Measurements from ENCODE around the gene POLR2F. TPM values are rescaled to one million over a fixed set of nuclear protein-coding genes. Genes with fewer than 3 reads are reported as not detected.
"Not testable (repeated sequence)": the region's sequence is repeated elsewhere in the genome, so short reads cannot be mapped to it uniquely, and the experiment has no call there.

The POLR2F gene
- total RNA-seq, 2 donors from 2014 or later, result 52.5 to 110 TPM

DNA sequence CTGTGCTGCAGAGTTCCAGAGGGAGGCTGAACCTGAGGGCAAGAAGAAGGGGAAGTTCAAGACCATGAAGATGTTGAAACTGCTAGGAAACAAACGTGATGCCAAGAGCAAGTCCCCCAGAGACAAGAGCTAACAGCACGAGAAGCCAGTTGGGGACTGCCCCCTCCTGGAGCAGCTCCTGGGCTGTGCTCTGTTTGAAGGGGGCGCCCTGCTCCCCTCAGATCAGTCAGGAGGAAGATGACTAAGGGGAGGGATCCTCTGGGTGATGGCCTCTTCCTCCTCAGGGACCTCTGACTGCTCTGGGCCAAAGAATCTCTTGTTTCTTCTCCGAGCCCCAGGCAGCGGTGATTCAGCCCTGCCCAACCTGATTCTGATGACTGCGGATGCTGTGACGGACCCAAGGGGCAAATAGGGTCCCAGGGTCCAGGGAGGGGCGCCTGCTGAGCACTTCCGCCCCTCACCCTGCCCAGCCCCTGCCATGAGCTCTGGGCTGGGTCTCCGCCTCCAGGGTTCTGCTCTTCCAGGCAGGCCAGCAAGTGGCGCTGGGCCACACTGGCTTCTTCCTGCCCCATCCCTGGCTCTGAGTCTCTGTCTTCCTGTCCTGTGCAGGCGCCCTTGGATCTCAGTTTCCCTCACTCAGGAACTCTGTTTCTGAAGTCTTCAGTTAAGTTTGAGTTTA lies 12.7 kb upstream of the POLR2F start:
- no peaks in the 10 kb centered on the region for H3K27me3 ChIP-seq
- no peak overlapping the region for H3K4me3 ChIP-seq
- no peak overlapping the region for H3K27ac ChIP-seq
- TF ChIP-seq, protein P1, sequence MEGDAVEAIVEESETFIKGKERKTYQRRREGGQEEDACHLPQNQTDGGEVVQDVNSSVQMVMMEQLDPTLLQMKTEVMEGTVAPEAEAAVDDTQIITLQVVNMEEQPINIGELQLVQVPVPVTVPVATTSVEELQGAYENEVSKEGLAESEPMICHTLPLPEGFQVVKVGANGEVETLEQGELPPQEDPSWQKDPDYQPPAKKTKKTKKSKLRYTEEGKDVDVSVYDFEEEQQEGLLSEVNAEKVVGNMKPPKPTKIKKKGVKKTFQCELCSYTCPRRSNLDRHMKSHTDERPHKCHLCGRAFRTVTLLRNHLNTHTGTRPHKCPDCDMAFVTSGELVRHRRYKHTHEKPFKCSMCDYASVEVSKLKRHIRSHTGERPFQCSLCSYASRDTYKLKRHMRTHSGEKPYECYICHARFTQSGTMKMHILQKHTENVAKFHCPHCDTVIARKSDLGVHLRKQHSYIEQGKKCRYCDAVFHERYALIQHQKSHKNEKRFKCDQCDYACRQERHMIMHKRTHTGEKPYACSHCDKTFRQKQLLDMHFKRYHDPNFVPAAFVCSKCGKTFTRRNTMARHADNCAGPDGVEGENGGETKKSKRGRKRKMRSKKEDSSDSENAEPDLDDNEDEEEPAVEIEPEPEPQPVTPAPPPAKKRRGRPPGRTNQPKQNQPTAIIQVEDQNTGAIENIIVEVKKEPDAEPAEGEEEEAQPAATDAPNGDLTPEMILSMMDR (IDR thresholded peaks at IDR 0.05), result no peak
- intact Hi-C loops (cut with DNase I), result no loop called here
- no peak for DNase-seq
- no peaks in the 10 kb centered on the region for H3K4me1 ChIP-seq
- H3K36me3 ChIP-seq, result peaks cover 4% of the 10 kb centered on the region
- H3K9me3 ChIP-seq, result no peaks in the 10 kb centered on the region
- no peak overlapping the region for H3K9ac ChIP-seq (ENCODE audit: low read depth in 2 of 2, low read length in 2 of 2)

DNA sequence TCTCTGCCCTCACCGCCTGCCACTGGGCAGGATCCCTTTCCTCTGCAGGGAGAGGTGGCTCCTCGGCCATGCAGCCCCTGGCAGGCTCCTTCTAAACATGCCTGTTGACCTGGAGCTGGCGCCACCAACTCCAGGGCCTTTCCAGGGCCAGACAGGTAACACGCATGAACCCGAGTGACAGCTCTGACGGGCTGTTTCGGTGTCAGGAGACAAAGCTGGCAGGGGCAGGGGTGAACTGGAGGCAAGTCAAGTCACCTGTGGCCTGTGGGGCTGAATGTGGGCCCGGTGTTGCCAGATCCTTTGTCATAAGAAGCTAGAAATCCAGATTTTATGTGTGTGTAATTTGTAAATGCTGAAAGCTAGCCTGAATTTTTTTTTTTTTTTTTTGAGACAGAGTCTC lies 11.4 kb upstream of the POLR2F start:
- TF ChIP-seq, protein P1 (IDR thresholded peaks at IDR 0.05), result no peak
- intact Hi-C loops (cut with DNase I), result no loop called here
- no peak for DNase-seq
- Histone ChIP-seq H3K27ac (no peak overlapping the region), H3K36me3 (peaks cover 4% of the 10 kb centered on the region), H3K4me1 (no peaks in the 10 kb centered on the region), H3K9ac (ENCODE audit: low read depth in 2 of 2, low read length in 2 of 2) (no peak overlapping the region), H3K27me3 (no peaks in the 10 kb centered on the region), H3K4me3 (no peak overlapping the region), H3K9me3 (no peaks in the 10 kb centered on the region)

DNA sequence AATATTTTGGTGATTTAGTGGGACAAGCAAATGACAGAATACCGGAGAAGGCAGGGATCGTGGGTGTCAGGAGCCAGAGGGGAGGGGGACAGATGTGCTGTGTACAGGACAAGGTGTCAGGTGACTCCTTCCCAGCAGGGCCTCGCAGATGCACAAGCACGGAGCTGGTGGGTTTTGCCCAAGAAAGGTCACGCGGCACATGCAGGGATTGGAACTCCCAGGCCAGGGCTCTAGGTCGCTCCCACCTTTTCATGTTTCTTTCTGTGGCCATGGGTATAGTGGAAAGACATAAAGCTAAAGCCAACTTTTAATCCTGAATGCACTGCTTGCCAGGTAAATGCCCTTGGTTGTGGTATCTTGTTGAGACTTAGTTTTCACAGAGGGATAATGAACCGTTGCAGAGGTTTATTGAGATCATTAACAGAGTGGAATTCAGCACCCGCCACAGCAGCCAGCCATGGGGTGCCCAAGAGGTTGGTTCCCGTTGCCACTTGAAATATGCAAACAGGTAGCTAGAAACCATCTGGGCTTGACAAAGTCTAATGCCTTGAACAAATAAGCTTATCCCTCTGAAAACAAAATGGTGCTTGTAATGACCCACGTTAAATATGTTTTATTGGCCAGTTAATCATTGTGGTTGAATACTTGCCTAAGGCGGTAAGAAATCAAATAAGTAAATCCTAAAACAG lies 10.2 kb upstream of the POLR2F start:
- no peak for DNase-seq

DNA sequence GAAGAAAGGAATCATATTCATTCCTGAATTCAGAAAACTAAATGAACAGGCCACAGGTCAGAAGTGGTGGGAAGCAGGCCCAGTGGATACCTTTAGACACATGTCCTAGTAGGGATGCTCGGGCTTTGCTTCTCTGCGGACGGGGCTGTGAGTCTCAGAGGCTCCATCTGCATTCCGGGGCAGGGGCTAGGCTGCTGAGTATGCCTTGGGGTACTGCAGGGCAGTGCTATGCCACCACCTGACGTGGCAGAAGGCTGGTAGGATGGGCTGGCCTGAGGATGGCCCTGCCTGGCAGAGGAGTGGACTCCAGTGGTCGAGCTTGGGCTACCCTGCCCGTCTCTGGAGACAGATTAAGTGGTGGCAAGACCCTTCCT lies 9.7 kb upstream of the POLR2F start:
- H3K4me1 ChIP-seq, result no peaks in the 10 kb centered on the region
- H3K9ac ChIP-seq (ENCODE audit: low read depth in 2 of 2, low read length in 2 of 2), result no peak overlapping the region
- no peak overlapping the region for H3K27ac ChIP-seq
- no peak for DNase-seq
- no peaks in the 10 kb centered on the region for H3K27me3 ChIP-seq
- no peaks in the 10 kb centered on the region for H3K9me3 ChIP-seq
- intact Hi-C loops (cut with DNase I), result no loop called here
- TF ChIP-seq, protein P1 (IDR thresholded peaks at IDR 0.05), result no peak
- H3K36me3 ChIP-seq, result peaks cover 4% of the 10 kb centered on the region
- H3K4me3 ChIP-seq, result no peak overlapping the region

More for the DNA sequence above, 10.2 kb upstream of the POLR2F start:
- H3K4me1 ChIP-seq, result no peaks in the 10 kb centered on the region
- no peaks in the 10 kb centered on the region for H3K9me3 ChIP-seq
- H3K4me3 ChIP-seq, result no peak overlapping the region
- H3K36me3 ChIP-seq, result peaks cover 4% of the 10 kb centered on the region
- TF ChIP-seq, protein P1 (IDR thresholded peaks at IDR 0.05), result no peak
- H3K9ac ChIP-seq (ENCODE audit: low read depth in 2 of 2, low read length in 2 of 2), result no peak overlapping the region
- no peak overlapping the region for H3K27ac ChIP-seq
- H3K27me3 ChIP-seq, result no peaks in the 10 kb centered on the region
- intact Hi-C loops (cut with DNase I), result no loop called here

DNA sequence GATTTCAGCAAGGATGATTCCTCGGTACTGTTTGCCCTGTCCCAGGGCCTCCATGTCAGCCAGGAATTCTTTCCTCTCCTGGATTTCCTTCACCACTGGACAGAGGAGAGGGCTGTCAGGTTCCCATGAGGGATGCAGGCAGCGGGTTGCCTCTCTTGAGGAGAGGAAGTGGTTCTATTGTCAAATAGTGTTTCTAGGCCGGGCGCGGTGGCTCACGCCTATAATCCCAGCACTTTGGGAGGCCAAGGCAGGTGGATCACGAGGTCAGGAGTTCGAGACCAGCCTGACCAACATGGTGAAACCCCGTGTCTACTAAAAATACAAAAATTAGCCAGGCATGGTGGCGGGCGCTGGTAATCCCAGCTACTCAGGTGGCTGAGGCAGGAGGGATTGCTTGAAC lies 9.1 kb upstream of the POLR2F start:
- not testable (repeated sequence) for H3K4me3 ChIP-seq

DNA sequence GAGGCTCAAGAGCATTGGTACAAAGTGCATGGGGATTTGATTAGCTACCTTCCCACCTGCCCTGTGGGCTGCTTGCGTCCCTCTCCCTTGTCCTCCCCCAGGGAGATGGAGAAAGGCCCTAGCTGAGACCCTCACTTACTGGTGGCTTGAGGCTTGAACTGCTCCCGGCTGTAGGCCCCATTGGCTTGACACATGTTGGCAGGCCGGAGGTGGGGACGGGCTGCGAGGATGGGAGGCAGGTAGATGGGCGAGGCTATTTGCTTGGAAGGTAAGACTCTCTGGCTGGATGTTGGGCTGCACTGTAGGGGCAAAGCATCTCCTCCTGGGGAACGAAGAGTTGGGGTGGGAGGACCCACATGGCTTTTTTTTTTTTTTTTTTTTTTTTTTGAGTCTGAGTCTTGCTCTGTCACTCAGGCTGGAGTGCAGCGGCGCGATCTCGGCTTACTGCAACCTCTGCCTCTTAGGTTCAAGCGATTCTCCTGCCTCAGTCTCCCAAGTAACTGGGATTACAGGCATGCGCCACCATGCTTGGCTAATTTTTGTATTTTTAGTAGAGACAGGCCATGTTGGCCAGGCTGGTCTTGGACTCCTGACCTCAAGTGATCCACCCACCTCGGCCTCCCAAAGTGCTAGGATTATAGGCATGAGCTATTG lies 6.2 kb upstream of the POLR2F start:
- H3K4me1 ChIP-seq; H3K4me3 ChIP-seq; DNase-seq; intact Hi-C loops (cut with DNase I); H3K9ac ChIP-seq (ENCODE audit: low read depth in 2 of 2, low read length in 2 of 2); H3K9me3 ChIP-seq; H3K27ac ChIP-seq; H3K27me3 ChIP-seq; H3K36me3 ChIP-seq: not testable (repeated sequence)

More for the DNA sequence above, 9.1 kb upstream of the POLR2F start:
- intact Hi-C loops (cut with DNase I); H3K36me3 ChIP-seq; H3K9ac ChIP-seq (ENCODE audit: low read depth in 2 of 2, low read length in 2 of 2); DNase-seq; H3K4me1 ChIP-seq; H3K9me3 ChIP-seq; H3K27me3 ChIP-seq; H3K27ac ChIP-seq: not testable (repeated sequence)

Measured in colonic mucosa (tissue), 4 donors.